CD14-positive monocyte (primary cell): Measurements from ENCODE around the gene EIF4E2. TPM values are rescaled to one million over a fixed set of nuclear protein-coding genes. Genes with fewer than 3 reads are reported as not detected.

Source experiments
- DNase-seq, 3 donors: peaks; one replicate each; pipeline ENCODE4 v3.0.0-alpha.2; 2011 to 2022
- H2AFZ ChIP-seq: 2 replicates; pipeline ENCODE4 v1.6.0; 2012; ENCODE audit warnings: mild to moderate bottlenecking, low read depth, low read length, inconsistent platforms; ENCODE audit not compliant: insufficient read depth, poor library complexity, severe bottlenecking
- H3K27ac ChIP-seq, 2 donors: 1 replicate in 1 of 2; 2 replicates in 1 of 2; pipeline ENCODE4 v1.5.1; 2012 to 2013; ENCODE audit warnings: low read length in 2 of 2, control low read depth in 1 of 2, inconsistent platforms in 1 of 2, low read depth in 1 of 2, mild to moderate bottlenecking in 1 of 2
- H3K27me3 ChIP-seq, 2 donors: one replicate each; pipeline versions ENCODE4 v1.6.0 to v1.6.1; 2011 to 2013; ENCODE audit warnings: low read length in 2 of 2; ENCODE audit not compliant: control insufficient read depth in 2 of 2, insufficient read depth in 2 of 2
- H3K36me3 ChIP-seq, 2 donors: replicated peaks in 1 of 2; 1 replicate in 1 of 2; 2 replicates in 1 of 2; pipeline versions ENCODE4 v1.5.1 to v1.6.1; 2012 to 2013; ENCODE audit warnings: low read length in 2 of 2, control low read depth in 1 of 2, inconsistent platforms in 1 of 2, mild to moderate bottlenecking in 1 of 2; ENCODE audit not compliant: insufficient read depth in 2 of 2, control insufficient read depth in 1 of 2
- H3K4me1 ChIP-seq, 2 donors: 1 replicate in 1 of 2; 2 replicates in 1 of 2; pipeline versions ENCODE4 v1.5.1 to v1.6.1; 2012 to 2013; ENCODE audit warnings: low read length in 2 of 2, control low read depth in 1 of 2, inconsistent platforms in 1 of 2, mild to moderate bottlenecking in 1 of 2, moderate library complexity in 1 of 2; ENCODE audit not compliant: insufficient read depth in 2 of 2, control insufficient read depth in 1 of 2
- H3K4me2 ChIP-seq: replicated peaks from 2 replicates; pipeline ENCODE3; 2012; ENCODE audit warnings: low read length, moderate library complexity, mild to moderate bottlenecking; ENCODE audit not compliant: poor library complexity, severe bottlenecking; ENCODE audit errors: extremely low read depth
- H3K4me3 ChIP-seq, 3 experiments: fragments of 200-600 bp in 1 of 3; sonication (generic) in 1 of 3; replicated peaks in 1 of 3; 1 replicate in 2 of 3; 2 replicates in 1 of 3; pipeline ENCODE4 v1.5.1; 2011 to 2013; ENCODE audit warnings: low read length in 3 of 3, mild to moderate bottlenecking in 3 of 3, control low read depth in 2 of 3, low read depth in 2 of 3, inconsistent platforms in 1 of 3, moderate library complexity in 1 of 3
- H3K79me2 ChIP-seq: 2 replicates; pipeline ENCODE4 v1.6.0; 2012; ENCODE audit warnings: mild to moderate bottlenecking, control low read depth, inconsistent platforms, low read length, moderate library complexity; ENCODE audit not compliant: insufficient read depth
- H3K9ac ChIP-seq: 2 replicates; pipeline ENCODE4 v1.6.0; 2017; ENCODE audit warnings: low read length, mild to moderate bottlenecking; ENCODE audit not compliant: insufficient read depth, poor library complexity, severe bottlenecking
- H3K9me3 ChIP-seq, 2 donors: replicated peaks in 1 of 2; 1 replicate in 1 of 2; 2 replicates in 1 of 2; pipeline versions ENCODE4 v1.5.1 to v1.6.1; 2012 to 2013; ENCODE audit warnings: low read length in 2 of 2, control low read depth in 1 of 2; ENCODE audit not compliant: control insufficient read depth in 1 of 2, insufficient read depth in 1 of 2
- H4K20me1 ChIP-seq: 2 replicates; pipeline ENCODE4 v1.6.0; 2012; ENCODE audit warnings: mild to moderate bottlenecking, low read length, control low read depth, moderate library complexity; ENCODE audit not compliant: insufficient read depth
- H3K27ac Mint-ChIP-seq, 7 donors: one replicate each; pipeline ENCODE4 v1.8.0; 2020; ENCODE audit warnings: mild to moderate bottlenecking in 7 of 7, mixed read lengths in 7 of 7, moderate library complexity in 6 of 7, inconsistent platforms in 2 of 7
- H3K27me3 Mint-ChIP-seq, 3 donors: one replicate each; pipeline ENCODE4 v1.8.0; 2021 to 2022; ENCODE audit warnings: low read depth in 3 of 3, mild to moderate bottlenecking in 3 of 3, mixed read lengths in 3 of 3, moderate library complexity in 3 of 3, inconsistent platforms in 1 of 3
- H3K36me3 Mint-ChIP-seq, 2 donors: one replicate each; pipeline ENCODE4 v1.8.0; 2020; ENCODE audit warnings: mixed read lengths in 2 of 2, inconsistent platforms in 1 of 2, mild to moderate bottlenecking in 1 of 2
- H3K4me1 Mint-ChIP-seq: one replicate; pipeline ENCODE4 v1.8.0; 2020; ENCODE audit warnings: mild to moderate bottlenecking, mixed read lengths
- H3K4me3 Mint-ChIP-seq, 2 donors: one replicate each; pipeline ENCODE4 v1.8.0; 2020; ENCODE audit warnings: mild to moderate bottlenecking in 2 of 2, mixed read lengths in 2 of 2, moderate library complexity in 1 of 2
- H3K9me3 Mint-ChIP-seq, 7 donors: one replicate each; pipeline ENCODE4 v1.8.0; 2020 to 2022; ENCODE audit warnings: mixed read lengths in 7 of 7, mild to moderate bottlenecking in 6 of 7, moderate library complexity in 6 of 7, inconsistent platforms in 2 of 7
- WGBS: methylation state at CpG from one replicate; pipeline ENCODE4 v1.1.5; 2013; ENCODE audit warnings: missing lambda C conversion rate; ENCODE audit not compliant: insufficient coverage; 5-methylcytosine and 5-hydroxymethylcytosine counted together
- intact Hi-C, 2 donors: fragments of 100-400 bp; cut with micrococcal nuclease; formaldehyde crosslinking; loops; one replicate each; pipeline versions ENCODE4 v1.15.0 to v1.15.1; 2023
- polyA plus RNA-seq, 3 donors: library from polyadenylated mRNA; depleted of rRNA in 1 of 3; unstranded in 2 of 3; stranded (reverse) in 1 of 3; fragments of 300-500 nt in 2 of 3; fragments of >200 nt in 1 of 3; fragmentation: Illumina TruSeq in 2 of 3; gene quantifications; 1 replicate in 2 of 3; 2 replicates in 1 of 3; pipeline ENCODE4 v1.2.3, GENCODE V29; 2012 to 2021
- TF ChIP-seq, protein P1 (sequence below): fragments of 200-600 bp; IDR thresholded peaks from one replicate; pipeline ENCODE4 v1.8.0; 2022; ENCODE audit warnings: antibody characterized with exemption, mild to moderate bottlenecking

Gene EIF4E2
- polyA plus RNA-seq, 3 donors: 67.2 to 213 (median 188) TPM

GRCh38 chr2:232567721-232568120 is 17.2 kb downstream of the EIF4E2 start:
- H3K4me2 ChIP-seq: no peak overlapping the region
- no peak for DNase-seq
- Mint-ChIP-seq H3K36me3 (peaks cover 95 to 98% of the 10 kb centered on the region in 2 donors), H3K27me3 (peaks cover 0 to 4% (median 0%) of the 10 kb centered on the region in 3 donors), H3K4me1 (peaks cover 4% of the 10 kb centered on the region), H3K27ac (no peak overlapping the region), H3K9me3 (peaks cover 0 to 1% (median 0%) of the 10 kb centered on the region in 7 donors), H3K4me3 (no peak overlapping the region)
- peaks cover 62% of the 10 kb centered on the region for H4K20me1 ChIP-seq
- no peak overlapping the region for H2AFZ ChIP-seq
- H3K4me3 ChIP-seq: no peak overlapping the region
- no peak overlapping the region for H3K9ac ChIP-seq
- H3K27ac ChIP-seq: peak overlapping the region in 1 of 2 donors; percentile 30
- H3K79me2 ChIP-seq: no peaks in the 10 kb centered on the region
- H3K9me3 ChIP-seq: no peaks in the 10 kb centered on the region
- H3K27me3 ChIP-seq: no peaks in the 10 kb centered on the region
- peaks cover 92 to 99% of the 10 kb centered on the region in 2 donors for H3K36me3 ChIP-seq
- TF ChIP-seq, protein P1, sequence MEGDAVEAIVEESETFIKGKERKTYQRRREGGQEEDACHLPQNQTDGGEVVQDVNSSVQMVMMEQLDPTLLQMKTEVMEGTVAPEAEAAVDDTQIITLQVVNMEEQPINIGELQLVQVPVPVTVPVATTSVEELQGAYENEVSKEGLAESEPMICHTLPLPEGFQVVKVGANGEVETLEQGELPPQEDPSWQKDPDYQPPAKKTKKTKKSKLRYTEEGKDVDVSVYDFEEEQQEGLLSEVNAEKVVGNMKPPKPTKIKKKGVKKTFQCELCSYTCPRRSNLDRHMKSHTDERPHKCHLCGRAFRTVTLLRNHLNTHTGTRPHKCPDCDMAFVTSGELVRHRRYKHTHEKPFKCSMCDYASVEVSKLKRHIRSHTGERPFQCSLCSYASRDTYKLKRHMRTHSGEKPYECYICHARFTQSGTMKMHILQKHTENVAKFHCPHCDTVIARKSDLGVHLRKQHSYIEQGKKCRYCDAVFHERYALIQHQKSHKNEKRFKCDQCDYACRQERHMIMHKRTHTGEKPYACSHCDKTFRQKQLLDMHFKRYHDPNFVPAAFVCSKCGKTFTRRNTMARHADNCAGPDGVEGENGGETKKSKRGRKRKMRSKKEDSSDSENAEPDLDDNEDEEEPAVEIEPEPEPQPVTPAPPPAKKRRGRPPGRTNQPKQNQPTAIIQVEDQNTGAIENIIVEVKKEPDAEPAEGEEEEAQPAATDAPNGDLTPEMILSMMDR: no peak
- intact Hi-C loops: no loop called here
- H3K4me1 ChIP-seq: no peaks in the 10 kb centered on the region

- Mint-ChIP-seq H3K27me3 (peaks cover 0 to 4% (median 0%) of the 10 kb centered on the region in 3 donors), H3K4me1 (peaks cover 4% of the 10 kb centered on the region), H3K36me3 (peaks cover 95 to 100% of the 10 kb centered on the region in 2 donors), H3K9me3 (peaks cover 0 to 1% (median 0%) of the 10 kb centered on the region in 7 donors), H3K4me3 (no peak overlapping the region), H3K27ac (no peak overlapping the region)
- peak in 2 of 3 donors; percentile 8 to 28 for DNase-seq
- H3K27ac ChIP-seq: no peak overlapping the region
- no peak overlapping the region for H2AFZ ChIP-seq
- H3K27me3 ChIP-seq: no peaks in the 10 kb centered on the region
- H3K4me3 ChIP-seq: no peak overlapping the region
- no peak overlapping the region for H3K4me2 ChIP-seq
- 54% methylated on average over 2 of the region's 5 CpGs for WGBS
- H3K4me1 ChIP-seq: no peaks in the 10 kb centered on the region
- peaks cover 58% of the 10 kb centered on the region for H4K20me1 ChIP-seq
- TF ChIP-seq, protein P1: no peak
- intact Hi-C loops: no loop called here
- no peaks in the 10 kb centered on the region for H3K79me2 ChIP-seq
- H3K9ac ChIP-seq: no peak overlapping the region
- peaks cover 92 to 99% of the 10 kb centered on the region in 2 donors for H3K36me3 ChIP-seq
- no peaks in the 10 kb centered on the region for H3K9me3 ChIP-seq
Measured at GRCh38 chr2:232568161-232568560, 17.7 kb downstream of the EIF4E2 start.
